GM20000 (cell line): ENCODE results near the gene EXOC1.

Source experiments
- DNase-seq: peaks from one replicate; pipeline ENCODE4 v3.0.0; 2012; ENCODE audit warnings: low spot score
- CTCF ChIP-seq: IDR thresholded peaks from 2 replicates; pipeline ENCODE4 v1.5.1; 2012; ENCODE audit warnings: mild to moderate bottlenecking, control low read depth; ENCODE audit errors: extremely low read depth, missing control alignments

Gene EXOC1

GRCh38 chr4:55853484-55854046 lies at the start of gene EXOC1:
EXOC1 (plus strand) TSS chr4:55853648; CDS start chr4:55858324, 4,676 bp downstream.
- TF ChIP-seq CTCF, result no peak

GRCh38 chr4:55807556-55807955 lies 45.9 kb upstream of the EXOC1 start:
- TF ChIP-seq CTCF, result no peak
- no peak for DNase-seq

More at GRCh38 chr4:55853484-55854046, at the start of gene EXOC1:
- DNase-seq, result peak; percentile 89

- TF ChIP-seq CTCF, result no peak
- DNase-seq, result no peak
These were observed 45.3 kb upstream of the EXOC1 start for GRCh38 chr4:55808186-55808585.

GRCh38 chr4:55808632-55809031 lies 44.8 kb upstream of the EXOC1 start:
- no peak for DNase-seq
- no peak for TF ChIP-seq CTCF

- no peak for DNase-seq
- TF ChIP-seq CTCF, result no peak
These were observed 35.8 kb upstream of the EXOC1 start for GRCh38 chr4:55817691-55818090.

- no peak for DNase-seq
- no peak for TF ChIP-seq CTCF
These were observed 33.8 kb upstream of the EXOC1 start, which contains the start of gene EXOC1L for GRCh38 chr4:55819634-55820033. EXOC1L (plus strand) TSS chr4:55819790; CDS start chr4:55820027, 237 bp downstream.

GRCh38 chr4:55820279-55820678 lies 33.2 kb upstream of the EXOC1 start:
- no peak for DNase-seq
- TF ChIP-seq CTCF, result no peak
